HG03135 (cell line): ENCODE results near the gene VMAC.

Experiments
- ATAC-seq: cut with Tn5 transposase; IDR thresholded peaks from one replicate; pipeline ENCODE4 v1.9.1; 2021; ENCODE audit warnings: mild to moderate bottlenecking, moderate library complexity; ENCODE audit not compliant: unreplicated experiment

Gene VMAC

GRCh38 chr19:5950741-5951140 lies 46.1 kb downstream of the VMAC start:
- no peak for ATAC-seq

- no peak for ATAC-seq
Observed at GRCh38 chr19:5951338-5951861, 46.7 kb downstream of the VMAC start.

GRCh38 chr19:5952193-5953029 lies 47.7 kb downstream of the VMAC start:
- ATAC-seq, result no peak

- ATAC-seq, result no peak
Observed at GRCh38 chr19:5953030-5953589, 48.4 kb downstream of the VMAC start.

- ATAC-seq, result no peak
Observed at GRCh38 chr19:5953680-5954213, 49.1 kb downstream of the VMAC start.

- ATAC-seq, result no peak
Observed at GRCh38 chr19:5954293-5954692, 49.6 kb downstream of the VMAC start.

GRCh38 chr19:5955636-5955935 lies 50.9 kb downstream of the VMAC start:
- ATAC-seq, result no peak

- no peak for ATAC-seq
Observed at GRCh38 chr19:5956323-5956722, 51.7 kb downstream of the VMAC start.

GRCh38 chr19:5956728-5957127 lies 52.1 kb downstream of the VMAC start:
- ATAC-seq, result no peak

- ATAC-seq, result no peak
Observed at GRCh38 chr19:5957170-5957569, 52.5 kb downstream of the VMAC start.

- no peak for ATAC-seq
Observed at GRCh38 chr19:5958074-5958850, 53.6 kb downstream of the VMAC start.

GRCh38 chr19:5958851-5959122 lies 54.1 kb downstream of the VMAC start:
- no peak for ATAC-seq

- no peak for ATAC-seq
Observed at GRCh38 chr19:5959260-5960004, 54.8 kb downstream of the VMAC start.
